Measurements from ENCODE around the gene PDE6A. TPM values are rescaled to one million over a fixed set of nuclear protein-coding genes. Genes with fewer than 3 reads are reported as not detected.

The PDE6A gene
- total and polyA plus RNA-seq, 2 donors (not counting 3 experiments of a cell fraction or from before 2014, with no cell fraction given): not detected

DNA sequence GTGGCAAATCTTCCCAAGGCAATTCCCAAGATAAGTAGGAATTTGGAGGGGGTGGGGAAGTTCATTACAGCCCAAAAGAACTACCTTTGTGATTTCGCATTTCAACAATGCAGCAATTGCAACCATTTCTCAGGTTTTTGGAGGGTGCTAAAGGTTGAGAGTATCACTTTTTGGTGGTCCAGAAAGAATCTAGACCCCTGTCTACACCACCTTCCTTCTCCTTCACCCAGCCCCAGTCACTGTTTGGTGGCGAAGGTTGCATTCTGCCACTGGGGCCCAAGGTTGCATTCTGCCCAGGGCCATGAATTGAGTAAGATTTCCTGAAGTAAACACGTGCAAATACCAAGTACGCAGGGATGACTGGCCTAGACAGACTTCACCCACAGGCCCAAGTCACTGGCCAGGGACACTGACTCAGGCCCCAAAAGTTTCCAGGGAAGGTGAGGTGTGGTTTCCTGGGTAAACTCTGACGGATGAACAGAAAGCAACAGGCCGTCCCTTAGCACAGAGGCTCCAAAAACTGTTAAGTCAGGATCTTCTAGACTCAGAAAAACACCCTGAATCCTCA, 5.7 kb downstream of the PDE6A start:
- CTCF ChIA-PET: interaction anchor here (0.8 to 1.5 kb wide), 9 partner anchors 15 to 105 kb away, joined by 3 to 14 read pairs (median 4); partner anchors contain the start of gene SLC26A2
- Histone ChIP-seq H3K27ac (ENCODE audit: insufficient read depth, low read depth, low read length) (peak overlapping the region; percentile 88), H3K4me1 (ENCODE audit: control insufficient read depth, extremely low read depth, insufficient read depth, low read length) (peaks cover 33% of the 10 kb centered on the region), H3K4me3 (replicated peaks in 1 of 3; ENCODE audit: insufficient read depth in 1 of 3, low read depth in 1 of 3, low read length in 3 of 3) (no peak overlapping the region), H3K27me3 (ENCODE audit: control insufficient read depth in 2 of 2, insufficient read depth in 2 of 2, low read length in 2 of 2) (no peaks in the 10 kb centered on the region), H3K36me3 (ENCODE audit: control insufficient read depth in 2 of 2, extremely low read depth in 1 of 2, insufficient read depth in 2 of 2, low read length in 2 of 2) (no peaks in the 10 kb centered on the region), H4K20me1 (replicated peaks; ENCODE audit: control insufficient read depth, extremely low read depth, insufficient read depth, low read length) (no peaks in the 10 kb centered on the region), H3K9ac (replicated peaks; ENCODE audit: extremely low read depth, insufficient read depth, low read length) (peak overlapping the region; percentile 49), H3K9me3 (replicated peaks; ENCODE audit: control insufficient read depth, insufficient read depth, low read length) (no peaks in the 10 kb centered on the region), H2AFZ (ENCODE audit: low read depth, low read length) (peak overlapping the region; percentile 12), H3K9me1 (replicated peaks; ENCODE audit: control insufficient read depth, extremely low read depth, insufficient read depth, low read length) (no peaks in the 10 kb centered on the region), H3K4me2 (ENCODE audit: insufficient read depth, low read length) (peak overlapping the region; percentile 25), H3K79me2 (ENCODE audit: control insufficient read depth, insufficient read depth, low read length) (no peaks in the 10 kb centered on the region)
- dilution Hi-C loops (cut with MboI; ENCODE audit: extremely low pct_ligation_motif_present, low sequenced_read_pairs): no loop called here
- POLR2A ChIA-PET: interaction anchor here (0.9 kb wide), 1 partner anchor 20 kb away, joined by 3 read pairs; no protein-coding TSS in a partner anchor
- BruUV-seq (replicated peaks): TSS peak; percentile 70
- DNase-seq (ENCODE audit: low read depth, low spot score): peak; percentile 77
- peak; percentile 94 for FAIRE-seq
- intact Hi-C loops (cut with micrococcal nuclease): loop anchor here (1.0 to 5.0 kb wide), 4 partner anchors 20 to 52 kb away; no protein-coding TSS in a partner anchor
- TF ChIP-seq POLR2AphosphoS5 (IDR thresholded peaks at IDR 0.05; ENCODE audit: insufficient read depth, low read depth, low read length) (peak; percentile 83), JUN (IDR thresholded peaks at IDR 0.05; ENCODE audit: borderline replicate concordance, insufficient read depth, insufficient read length, low read depth) (peak; percentile 29), MYC (IDR thresholded peaks at IDR 0.05; ENCODE audit: low read depth, low read length) (no peak), POLR2A (IDR thresholded peaks at IDR 0.05; ENCODE audit: low read depth, low read length) (no peak), FOS (IDR thresholded peaks at IDR 0.05; ENCODE audit: borderline replicate concordance, insufficient read depth, low read length) (peak; percentile 90), EZH2 (IDR thresholded peaks at IDR 0.05; ENCODE audit: borderline replicate concordance, low read depth, low read length, severe bottlenecking) (no peak), GATA2 (IDR thresholded peaks at IDR 0.05; ENCODE audit: insufficient read depth, insufficient read length, low read depth, low read length) (peak; percentile 41)
- TF ChIP-seq, protein P1, sequence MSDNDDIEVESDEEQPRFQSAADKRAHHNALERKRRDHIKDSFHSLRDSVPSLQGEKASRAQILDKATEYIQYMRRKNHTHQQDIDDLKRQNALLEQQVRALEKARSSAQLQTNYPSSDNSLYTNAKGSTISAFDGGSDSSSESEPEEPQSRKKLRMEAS (IDR thresholded peaks at IDR 0.05; ENCODE audit: insufficient read depth, insufficient read length): peak; percentile 38
- TF ChIP-seq, protein P2, sequence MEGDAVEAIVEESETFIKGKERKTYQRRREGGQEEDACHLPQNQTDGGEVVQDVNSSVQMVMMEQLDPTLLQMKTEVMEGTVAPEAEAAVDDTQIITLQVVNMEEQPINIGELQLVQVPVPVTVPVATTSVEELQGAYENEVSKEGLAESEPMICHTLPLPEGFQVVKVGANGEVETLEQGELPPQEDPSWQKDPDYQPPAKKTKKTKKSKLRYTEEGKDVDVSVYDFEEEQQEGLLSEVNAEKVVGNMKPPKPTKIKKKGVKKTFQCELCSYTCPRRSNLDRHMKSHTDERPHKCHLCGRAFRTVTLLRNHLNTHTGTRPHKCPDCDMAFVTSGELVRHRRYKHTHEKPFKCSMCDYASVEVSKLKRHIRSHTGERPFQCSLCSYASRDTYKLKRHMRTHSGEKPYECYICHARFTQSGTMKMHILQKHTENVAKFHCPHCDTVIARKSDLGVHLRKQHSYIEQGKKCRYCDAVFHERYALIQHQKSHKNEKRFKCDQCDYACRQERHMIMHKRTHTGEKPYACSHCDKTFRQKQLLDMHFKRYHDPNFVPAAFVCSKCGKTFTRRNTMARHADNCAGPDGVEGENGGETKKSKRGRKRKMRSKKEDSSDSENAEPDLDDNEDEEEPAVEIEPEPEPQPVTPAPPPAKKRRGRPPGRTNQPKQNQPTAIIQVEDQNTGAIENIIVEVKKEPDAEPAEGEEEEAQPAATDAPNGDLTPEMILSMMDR (IDR thresholded peaks at IDR 0.05; ENCODE audit: extremely low read depth in 1 of 2, insufficient read depth in 1 of 2, low read depth in 1 of 2, low read length in 2 of 2): no peak
